Measurements from ENCODE around the gene HTR2B.
"Not testable (repeated sequence)": the region's sequence is repeated elsewhere in the genome, so short reads cannot be mapped to it uniquely, and the experiment has no call there.

Gene HTR2B

DNA sequence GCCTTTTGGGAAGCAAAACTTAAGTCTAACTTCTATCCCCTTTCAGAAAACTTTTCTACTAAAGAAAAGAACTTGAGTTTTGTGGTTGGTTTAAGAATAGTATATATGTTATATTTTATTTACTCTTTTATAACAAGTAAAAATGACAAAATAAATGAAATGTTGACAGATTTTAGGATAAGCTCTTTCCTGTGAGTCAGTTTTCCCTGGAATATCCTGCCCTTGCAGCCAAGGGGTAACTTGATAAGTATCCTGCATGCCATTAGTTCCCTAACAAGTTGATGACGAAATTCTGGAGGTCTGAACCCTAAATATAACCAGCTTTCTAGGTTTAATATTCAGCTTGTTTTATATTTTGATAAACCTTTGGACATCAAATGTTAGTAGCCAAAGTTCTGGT, 7.3 kb upstream of the HTR2B start:
- no peak for DNase-seq

DNA sequence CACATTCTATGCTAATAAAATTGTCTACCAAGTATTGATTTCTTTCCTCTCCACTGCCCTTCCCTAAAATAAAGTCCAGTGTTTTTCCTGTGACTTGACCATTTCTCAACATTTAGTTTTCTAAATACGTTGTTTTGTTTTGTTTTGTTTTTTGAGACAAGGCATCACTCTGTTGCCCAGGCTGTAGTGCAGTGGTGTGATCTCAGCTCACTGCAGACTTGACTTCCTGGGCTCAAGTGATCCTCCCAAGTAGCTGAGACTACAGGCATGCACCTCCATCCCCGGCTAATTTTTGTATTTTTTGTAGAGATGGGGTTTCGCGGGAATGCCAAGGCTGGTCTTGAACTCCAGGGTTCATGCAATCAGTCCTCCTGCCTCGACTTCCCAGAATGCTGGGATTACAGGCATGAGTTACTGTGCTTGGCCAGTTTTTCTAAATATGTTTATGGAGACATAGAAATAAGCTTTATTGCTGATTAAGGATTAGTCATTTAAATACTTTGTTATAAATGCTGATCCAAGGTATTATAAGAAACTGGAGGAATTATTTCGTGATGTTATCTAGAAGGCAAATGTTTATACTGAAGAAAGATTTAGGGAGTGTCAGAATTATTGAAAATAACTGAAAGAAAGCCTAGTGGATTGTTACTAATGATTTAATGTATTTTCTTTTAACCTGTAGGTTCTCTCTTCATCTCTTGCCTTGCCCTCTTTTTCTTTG, 5.7 kb upstream of the HTR2B start:
- DNase-seq, result no peak

DNA sequence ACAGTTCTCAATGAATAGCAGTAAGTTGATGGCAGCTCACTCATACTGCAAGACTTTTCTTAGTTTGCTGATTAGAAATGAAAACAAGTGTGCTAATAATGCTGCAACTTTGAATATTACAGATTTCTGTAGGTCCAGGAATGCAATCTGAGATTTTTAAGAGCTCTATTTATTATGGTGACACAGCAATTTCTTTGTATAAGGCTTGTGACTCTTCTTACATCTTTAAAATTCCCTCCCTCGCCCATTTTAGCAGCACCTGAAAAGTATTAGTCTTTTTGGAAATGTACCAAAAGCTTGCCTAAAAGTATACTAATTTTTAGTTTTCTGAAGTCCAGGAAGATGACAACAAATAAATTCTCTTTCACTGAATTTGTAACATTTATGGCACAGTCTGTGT, 4.4 kb upstream of the HTR2B start:
- DNase-seq, result no peak

DNA sequence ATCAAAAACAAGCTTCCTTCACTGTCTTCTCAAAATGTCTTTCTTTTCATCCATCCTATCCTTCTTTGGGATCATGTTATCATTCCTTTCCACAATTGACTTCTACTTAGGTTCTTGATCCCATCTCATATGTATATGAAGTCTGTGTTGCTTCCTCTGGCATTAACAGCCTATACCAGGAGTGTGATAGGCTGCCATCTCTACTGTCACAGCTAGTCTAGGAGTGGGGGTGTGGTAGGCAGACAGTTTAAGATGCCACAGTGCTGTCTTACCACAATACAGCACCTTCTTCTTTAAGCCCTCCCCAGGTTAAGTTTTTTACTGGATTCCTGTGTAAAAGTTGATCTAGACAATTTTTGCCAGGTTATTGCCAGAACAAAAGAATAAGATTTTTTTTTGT, 3.7 kb upstream of the HTR2B start:
- DNase-seq, result no peak

DNA sequence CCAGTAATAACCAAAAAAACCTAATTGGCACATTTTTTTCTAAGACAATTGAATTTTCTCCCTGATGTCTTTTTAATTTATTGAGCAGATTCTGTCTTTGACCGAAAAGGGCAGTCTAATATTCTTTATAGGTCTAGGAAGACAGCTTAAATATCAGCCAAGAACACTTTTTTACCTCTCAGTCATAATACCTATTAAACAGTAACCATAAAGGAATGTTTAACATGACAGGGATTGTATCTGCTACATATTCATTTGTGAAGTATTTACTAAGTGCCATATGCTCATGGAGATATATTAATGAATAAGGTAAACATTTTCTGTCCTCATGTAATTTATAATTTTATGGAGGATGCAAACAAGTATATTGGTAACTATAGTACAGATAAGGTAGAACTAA, 3.1 kb upstream of the HTR2B start:
- no peak for DNase-seq

DNA sequence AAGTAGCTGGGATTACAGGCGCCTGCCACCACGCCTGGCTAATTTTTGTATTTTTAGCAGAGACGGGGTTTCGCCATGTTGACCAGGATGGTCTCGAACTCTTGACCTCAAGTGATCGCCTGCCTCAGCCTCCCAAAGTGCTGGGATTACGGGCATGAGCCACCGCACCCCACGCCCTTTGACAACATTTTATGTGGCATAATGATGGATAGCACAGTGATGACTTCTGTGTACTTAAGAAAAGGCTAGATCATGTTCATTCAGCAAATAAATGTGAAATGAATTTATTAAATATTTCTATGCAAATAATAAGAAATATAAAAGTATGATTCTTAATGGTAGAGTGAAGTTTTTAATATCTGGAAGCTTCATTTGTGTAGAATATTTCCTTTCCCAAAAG, 2.6 kb upstream of the HTR2B start:
- no peak for DNase-seq

DNA sequence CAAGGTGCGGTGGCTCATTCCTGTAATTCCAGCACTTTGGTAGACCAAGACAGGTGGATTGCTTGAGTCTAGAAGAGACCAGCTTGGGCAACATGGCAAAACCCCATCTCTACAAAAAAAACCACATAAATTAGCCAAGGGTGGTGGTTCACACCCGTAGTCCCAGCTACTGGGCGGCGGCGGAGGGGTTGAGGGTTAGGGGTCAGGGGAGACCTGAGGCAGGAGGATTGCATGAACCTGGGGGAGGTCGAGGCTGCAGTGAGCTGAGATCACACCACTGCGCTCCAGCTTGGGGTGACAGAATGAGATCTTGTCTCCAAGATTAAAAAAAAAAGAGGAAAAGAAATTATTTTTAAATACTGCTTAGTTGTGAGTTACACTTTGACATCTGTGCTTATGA, 1.3 kb upstream of the HTR2B start:
- DNase-seq, result no peak

DNA sequence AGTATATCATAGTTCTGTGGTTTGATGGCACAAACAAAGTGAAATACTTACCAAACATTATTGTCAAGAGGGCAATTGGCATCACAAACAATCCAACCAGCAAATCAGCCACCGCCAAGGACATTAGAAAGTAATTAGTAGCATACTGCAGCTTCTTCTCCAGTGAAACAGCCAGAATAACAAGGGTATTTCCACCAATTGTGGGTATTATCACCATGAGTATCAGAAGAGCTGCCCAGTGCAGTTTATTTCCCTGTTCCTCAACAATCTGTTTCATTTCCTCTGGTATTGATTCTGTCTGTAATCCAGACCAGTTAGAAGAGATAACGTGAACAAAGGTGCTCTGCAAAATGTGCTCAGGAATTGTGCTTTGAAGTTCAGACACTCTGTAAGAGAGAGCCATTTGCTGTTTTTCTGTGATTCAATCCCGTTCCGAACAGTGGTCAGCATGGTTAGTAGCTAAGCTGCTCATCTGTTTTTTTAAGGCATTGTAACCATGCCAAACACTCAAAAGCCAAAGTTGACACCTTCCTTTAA, 1.4 kb downstream of the HTR2B start:
- DNase-seq, result no peak

DNA sequence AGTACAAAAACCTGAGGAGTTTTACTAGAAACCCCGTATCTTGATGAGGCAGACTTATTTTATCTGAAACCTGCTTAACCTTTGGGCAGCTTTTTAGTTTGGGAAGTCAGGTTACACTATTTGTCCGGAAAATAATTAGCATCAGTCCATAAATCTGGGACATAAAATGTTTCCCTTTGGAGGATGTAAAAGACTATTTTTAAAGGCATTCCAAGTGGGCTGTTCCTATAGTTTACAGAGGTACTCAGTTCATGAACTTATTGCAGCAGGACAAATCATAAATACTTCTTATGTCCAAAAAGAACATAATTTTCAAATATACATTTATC, 6.3 kb downstream of the HTR2B start:
- DNase-seq, result no peak

DNA sequence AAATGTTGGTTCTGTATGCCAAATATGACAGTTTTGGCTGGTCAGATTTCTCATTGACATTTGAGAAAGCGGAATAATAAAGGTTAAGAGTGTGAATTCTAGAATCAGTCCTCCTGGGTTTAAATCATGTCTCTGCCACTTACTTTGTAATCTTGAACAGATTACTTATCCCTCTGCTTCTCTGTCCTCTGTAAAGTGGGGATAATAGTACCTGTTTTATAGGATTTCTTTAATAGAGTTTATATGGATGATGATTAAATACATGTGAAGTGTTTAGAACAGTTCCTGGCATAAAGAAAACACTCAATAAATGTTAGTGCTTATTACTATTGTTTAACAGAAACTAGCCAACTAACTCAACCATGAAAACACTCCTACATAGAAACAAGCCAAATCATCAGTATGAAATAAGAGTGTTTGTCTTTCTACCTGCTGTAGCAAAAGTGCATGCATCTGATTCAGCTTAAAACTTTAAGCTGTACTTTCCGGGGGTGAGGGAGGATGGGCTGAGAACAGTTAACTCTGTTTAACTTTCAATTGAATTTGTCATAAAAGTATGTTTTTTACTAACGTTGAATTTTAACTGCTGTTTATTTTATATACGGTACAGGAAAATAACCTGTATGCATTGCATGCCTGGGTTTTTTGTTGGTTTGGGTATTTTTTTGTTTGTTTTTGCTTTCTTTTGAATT, 6.8 kb downstream of the HTR2B start:
- no peak for DNase-seq

DNA sequence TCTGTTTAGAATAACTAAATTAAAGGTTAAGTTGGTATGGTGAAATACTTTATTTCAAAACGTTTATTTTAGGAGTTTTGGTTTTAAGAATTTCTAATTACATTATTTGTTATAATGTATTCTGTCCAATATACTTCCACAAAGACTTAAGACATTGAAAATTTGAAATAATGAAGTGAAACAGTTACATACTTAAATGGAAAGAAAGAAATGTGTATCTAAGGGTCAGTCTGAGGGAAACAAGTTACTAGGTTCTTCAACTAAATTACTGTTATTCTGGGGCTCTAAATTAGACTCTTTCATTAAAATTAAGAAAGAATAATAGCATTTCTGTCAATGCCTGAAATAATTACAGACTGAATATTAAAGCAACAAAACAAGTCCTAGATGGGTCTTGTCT, 7.7 kb downstream of the HTR2B start:
- no peak for DNase-seq

DNA sequence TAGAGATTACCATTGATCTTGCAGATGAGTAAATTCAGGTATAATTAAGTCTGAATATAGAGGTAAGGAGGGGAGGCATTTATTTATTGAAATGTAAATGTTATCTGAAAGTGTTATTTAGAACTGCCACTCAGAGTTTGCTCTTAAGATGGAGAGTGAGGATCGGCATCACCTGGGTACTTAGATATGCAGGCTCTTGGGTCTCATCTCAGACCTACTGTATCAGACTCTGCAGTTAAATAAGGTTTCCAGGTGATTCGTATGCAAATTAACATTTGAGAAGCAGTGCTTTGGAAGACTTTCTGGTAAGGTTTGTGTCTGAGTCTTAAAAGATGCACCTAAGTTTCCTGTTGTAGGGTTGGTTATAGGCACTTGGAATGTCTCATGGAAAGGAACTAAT, 9.2 kb downstream of the HTR2B start:
- no peak for DNase-seq

DNA sequence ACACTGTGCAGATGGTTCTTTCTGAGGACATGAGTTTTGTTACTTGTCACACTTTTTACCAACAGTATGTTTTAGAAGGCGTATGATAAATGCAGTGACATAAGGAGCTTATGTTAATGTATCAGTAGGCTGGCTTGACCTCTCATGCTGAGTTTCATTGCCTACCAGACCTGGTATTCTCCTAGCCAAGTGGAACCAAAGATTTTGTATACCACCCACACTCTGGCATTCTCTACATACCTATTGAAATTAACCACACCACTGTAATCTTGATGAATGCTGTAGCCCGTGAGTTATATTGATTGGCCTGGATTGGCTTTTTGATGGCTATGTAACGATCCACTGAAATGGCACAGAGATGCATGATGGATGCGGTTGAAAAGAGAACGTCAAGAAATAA, 11.4 kb downstream of the HTR2B start:
- no peak for DNase-seq

DNA sequence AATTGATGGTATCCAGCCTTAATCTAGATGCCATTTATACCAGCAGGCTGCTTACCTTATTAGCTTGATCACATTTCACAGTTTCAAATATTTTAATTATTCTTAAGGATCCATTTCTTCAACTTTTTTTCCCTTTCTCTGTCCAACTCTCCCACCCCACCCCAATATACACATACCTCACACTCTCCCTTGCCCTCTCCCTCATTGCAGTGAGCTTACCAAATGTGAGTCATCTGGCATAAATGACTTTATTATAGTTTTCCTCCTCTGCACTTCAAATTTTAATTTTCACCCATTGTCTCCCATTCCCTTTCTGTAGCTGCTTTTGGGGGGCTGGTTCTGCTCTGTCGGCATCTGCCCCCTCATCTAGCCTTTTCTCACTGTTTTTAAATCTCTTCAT, 12.9 kb downstream of the HTR2B start:
- DNase-seq, result no peak

DNA sequence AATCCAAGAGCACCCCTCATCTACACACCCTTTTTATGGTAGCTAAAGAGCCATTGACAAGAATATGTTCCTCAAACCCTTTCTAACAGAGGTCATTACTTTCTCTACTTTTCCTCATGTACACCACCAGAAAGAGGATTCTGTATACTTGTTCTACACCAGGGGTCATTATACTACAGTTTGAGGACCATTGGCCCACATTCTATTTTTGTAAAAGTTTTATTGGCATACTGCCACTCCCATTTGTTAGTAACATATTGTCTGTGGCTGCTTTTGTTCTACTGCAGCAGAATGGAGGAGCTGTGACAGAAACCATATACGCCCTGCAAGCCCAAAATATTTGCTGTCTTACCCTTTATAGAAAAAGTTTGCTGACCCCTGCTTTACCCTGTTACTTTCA, 14.3 kb downstream of the HTR2B start:
- DNase-seq, result no peak

DNA sequence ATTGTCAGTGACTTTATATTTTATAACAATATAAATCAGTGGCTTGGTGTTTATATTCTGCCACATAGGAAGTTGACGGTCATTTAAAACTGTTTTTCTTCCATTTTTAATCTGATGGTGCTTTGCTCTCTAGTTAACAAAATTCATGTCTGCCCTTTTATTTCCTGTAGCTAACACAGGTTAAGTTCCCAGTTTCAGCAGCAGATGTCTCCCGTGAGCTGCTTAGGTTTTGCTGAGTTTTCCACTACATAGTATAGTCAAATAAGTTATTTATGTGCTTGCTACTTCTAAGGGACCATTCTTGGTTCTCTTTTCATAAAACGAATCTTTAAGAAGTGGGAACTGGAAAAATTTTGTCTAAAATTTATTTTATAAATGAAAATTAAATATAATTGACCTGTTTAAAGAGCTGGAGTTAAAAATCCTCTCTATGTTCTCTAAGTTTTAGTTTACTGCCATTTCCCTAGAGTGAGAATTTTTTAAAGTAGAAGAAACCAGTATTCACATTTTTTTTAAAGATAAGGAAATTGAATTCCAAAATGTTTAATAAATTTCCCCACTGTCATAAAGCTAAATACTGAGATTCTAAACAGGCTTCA, 20.6 kb downstream of the HTR2B start:
- no peak for DNase-seq

DNA sequence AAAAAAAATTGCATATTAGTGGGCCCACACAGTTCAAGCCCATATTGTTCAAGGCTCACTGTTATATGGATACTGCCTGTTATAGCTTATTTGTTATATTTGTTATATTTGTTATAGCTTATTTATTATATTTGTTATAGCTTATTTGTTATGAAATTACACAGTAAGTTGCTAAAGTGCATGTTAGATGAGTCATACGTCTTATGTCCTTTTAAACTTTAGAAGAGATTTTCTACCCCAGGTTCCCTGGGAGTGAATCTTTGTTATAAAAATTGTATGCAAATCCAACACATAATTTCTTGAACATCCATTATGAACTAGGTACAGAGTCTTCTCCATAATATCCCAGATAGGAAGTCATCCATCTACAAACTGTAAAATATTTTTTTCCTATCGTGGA, 22.1 kb downstream of the HTR2B start:
- DNase-seq, result no peak

DNA sequence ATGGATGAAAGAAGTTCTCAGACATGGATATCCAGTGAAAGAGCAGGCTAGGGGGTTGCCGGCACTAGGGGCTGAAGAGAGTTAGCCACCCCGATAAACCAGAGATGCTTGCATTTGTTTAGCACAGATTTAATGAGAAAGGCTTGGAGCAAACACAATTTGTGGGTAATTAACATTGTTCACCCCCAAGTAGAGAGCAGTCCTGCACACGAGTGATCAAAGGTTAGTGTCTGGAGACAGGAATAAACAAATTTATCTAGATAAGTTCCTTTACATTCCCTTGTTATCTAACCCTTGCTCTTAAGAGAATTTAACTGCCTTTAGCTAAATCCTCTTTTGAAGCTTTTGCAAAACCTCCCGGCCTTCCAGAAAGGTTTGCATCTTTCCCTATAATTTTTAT, 23.9 kb downstream of the HTR2B start:
- DNase-seq, result no peak

DNA sequence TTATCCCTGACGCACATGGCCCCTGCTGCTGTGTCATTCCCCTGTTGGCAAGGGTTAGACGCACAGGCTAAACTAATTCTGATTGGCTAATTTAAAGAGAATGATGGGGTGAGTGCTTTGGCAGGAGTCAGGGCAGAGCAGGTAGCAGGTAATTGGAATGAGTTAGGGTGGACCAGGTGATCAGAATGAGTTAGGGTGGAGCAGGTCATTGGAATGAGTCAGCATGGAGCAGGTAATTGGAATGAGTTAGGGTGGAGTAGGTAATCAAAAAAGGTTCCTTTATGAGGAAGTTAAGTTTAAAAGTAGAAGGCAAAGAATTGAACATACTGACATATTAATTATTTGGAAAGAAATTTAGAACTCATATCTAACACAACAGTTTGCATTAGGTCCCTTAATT, 24.5 kb downstream of the HTR2B start:
- not testable (repeated sequence) for DNase-seq

DNA sequence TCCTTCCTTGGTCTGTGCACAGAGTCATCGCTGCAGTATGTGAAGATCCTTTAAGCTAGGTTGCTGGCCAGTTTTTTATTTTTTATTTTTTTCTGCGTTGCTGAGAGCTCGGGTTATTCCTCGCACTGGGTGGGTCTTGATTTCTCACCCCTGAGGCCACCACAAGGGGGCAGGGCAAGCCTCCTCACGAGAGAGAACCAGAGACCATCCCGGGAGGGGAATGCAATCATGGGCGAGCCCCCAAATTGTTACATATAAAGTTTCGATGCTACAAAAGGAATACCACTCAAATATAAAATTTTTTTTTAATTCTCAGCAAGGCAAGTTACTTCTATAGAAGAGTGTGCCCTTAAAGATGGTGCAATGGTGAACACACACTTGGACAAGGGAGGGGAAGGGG, 24.9 kb downstream of the HTR2B start:
- DNase-seq, result no peak

DNA sequence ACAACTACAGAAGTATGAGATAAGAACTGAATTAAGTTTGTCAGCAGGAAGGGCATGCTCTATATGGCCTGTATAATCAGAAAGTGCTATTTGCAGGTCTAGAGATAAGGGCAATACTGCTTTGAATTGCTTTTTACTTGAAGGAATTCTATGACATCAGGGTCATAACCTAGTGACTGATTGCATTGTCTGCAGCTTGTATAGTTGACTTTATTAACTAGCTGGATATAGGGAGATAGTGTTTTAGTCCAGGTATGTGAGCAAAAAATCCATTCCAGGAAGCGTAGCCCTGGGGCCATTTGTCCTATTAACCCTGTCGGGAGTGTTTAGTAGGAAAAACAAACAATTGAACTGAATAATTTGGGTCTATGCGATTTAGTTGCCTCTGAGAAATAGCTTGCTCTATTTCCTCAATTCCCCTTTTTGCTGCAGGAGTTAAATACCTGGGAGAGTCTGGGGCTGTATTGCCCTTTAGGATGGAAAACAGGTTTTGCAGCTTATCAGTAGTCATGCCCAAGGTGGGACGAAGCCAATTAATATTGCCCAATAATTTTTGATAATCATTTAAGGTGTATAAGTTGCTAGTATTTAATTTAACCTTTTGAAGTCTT, 30.0 kb downstream of the HTR2B start:
- no peak for DNase-seq

DNA sequence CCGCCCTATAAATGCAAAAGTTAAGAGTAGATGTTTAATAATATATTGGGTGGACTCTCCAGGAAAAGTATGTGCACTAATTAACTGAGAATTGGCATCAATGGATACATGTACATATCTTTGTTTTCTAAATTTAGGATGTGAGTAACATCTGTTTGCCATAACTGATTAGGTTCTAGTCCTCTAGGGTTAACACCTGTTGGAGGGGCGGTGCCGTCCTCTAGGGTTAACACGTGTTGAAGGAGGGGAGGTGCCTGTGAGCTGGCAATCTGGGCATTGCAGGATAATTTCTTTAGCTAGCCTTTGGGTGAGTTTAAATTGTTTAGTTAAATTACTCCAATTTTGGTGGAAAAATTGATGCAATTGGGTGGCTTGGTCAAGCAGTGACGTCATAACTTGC, 30.9 kb downstream of the HTR2B start:
- DNase-seq, result no peak

DNA sequence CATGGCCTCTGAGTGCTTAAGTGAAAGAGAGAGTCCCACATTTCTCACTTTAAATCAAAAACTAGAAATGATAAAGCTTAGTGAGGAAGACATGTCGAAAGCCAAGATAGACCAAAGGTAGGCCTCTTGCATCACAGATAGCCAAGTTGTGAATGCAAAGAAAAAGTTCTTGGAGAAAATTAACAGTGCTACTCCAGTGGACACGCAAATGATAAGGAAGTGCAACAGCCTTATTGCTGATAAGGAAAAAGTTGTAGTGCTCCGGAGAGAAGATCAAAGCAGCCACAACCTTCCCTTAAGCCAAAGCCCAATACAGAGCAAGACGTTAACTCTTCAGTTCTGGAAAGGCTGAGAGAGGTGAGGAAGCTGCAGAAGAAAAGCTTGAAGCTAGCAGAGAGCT, 36.1 kb downstream of the HTR2B start:
- no peak for DNase-seq

DNA sequence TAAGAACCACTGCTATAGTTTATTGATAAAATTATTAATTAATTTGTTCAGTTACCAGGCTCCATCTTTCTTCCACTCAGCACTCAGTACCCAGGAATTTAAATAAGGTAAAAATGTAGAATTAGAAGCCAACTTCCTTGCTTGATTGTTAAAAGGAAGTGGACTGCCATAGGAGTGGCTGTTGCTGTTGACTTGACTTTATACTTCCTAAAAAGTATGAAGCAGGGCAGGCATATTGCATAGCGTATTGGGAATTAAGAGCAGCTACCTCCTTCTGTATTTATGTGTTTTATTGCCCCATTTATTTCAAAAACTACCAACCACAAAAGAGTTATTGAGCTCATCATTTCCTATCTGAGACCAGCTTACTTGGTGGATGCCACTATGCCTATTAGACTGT, 40.3 kb downstream of the HTR2B start:
- DNase-seq, result no peak

Data from NCI-H524 treated with DMSO at 0.1 percent for 48 hours (cell line).